ENCODE data around the gene MS4A3. TPM values are rescaled to one million over a fixed set of nuclear protein-coding genes. Genes with fewer than 3 reads are reported as not detected.

MS4A3 gene
- total RNA-seq, 1 experiment from 2014 or later: not detected

DNA sequence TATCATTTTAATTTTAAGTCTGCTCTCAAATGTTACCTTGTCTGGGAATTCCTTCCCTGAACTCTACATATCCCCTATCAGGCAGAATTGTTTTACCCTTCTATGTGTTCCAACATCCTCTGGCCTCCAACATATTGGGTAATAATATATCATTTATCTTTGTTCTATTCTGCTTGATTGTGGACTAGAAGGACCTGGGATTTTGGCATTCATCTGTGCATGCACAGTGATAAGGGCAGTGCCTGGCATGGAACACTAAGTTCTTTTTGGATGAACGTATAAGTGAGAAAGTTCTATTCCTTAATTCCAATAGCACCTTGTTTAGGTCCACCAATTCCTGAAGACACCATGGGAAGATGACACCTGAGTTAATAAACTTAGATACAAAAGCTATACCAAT lies 30.8 kb downstream of the MS4A3 start:
- no peak overlapping the region for H2BK12ac ChIP-seq (ENCODE audit: insufficient read length, low read depth, low read length)
- Mint-ChIP-seq H3K36me3 (ENCODE audit: insufficient read depth in 1 of 3, low read depth in 3 of 3) (no peaks in the 10 kb centered on the region; a peak in 1 of 7 replicates), H3K4me3 (no peak overlapping the region), H3K27me3 (ENCODE audit: low read depth) (no peaks in the 10 kb centered on the region; the same call in 1 of the 2 replicates), H3K27ac (no peak overlapping the region), H3K9me3 (no peaks in the 10 kb centered on the region), H3K4me1 (no peaks in the 10 kb centered on the region)
- no peak overlapping the region for H3K9ac ChIP-seq (ENCODE audit: extremely low read depth, insufficient read length, low read length)
- H3K23me2 ChIP-seq (ENCODE audit: insufficient read length, low read depth, low read length, poor library complexity, severe bottlenecking): no peaks in the 10 kb centered on the region
- no peak overlapping the region for H3K14ac ChIP-seq (ENCODE audit: insufficient read depth, low read length)
- no peak overlapping the region for H2BK15ac ChIP-seq (ENCODE audit: low read depth, low read length)
- WGBS (ENCODE audit: extremely low coverage, insufficient read length, low lambda C conversion rate): no CpG with 5 or more reads among the region's 1 CpG
- H3K23ac ChIP-seq (ENCODE audit: insufficient read length, low read depth, low read length): no peak overlapping the region
- no peak overlapping the region for H2AK5ac ChIP-seq (ENCODE audit: insufficient read length, low read length)
- no peak overlapping the region for H3K18ac ChIP-seq (ENCODE audit: insufficient read length, low read depth, low read length)
- no peak for DNase-seq
- H4K5ac ChIP-seq (ENCODE audit: insufficient read length, low read depth, low read length): no peak overlapping the region
- H2BK20ac ChIP-seq (ENCODE audit: low read depth, low read length, poor library complexity, severe bottlenecking): no peak overlapping the region
- no peak overlapping the region for H3K4me2 ChIP-seq (ENCODE audit: insufficient read depth, insufficient read length, low read length)
- TF ChIP-seq, protein P1, sequence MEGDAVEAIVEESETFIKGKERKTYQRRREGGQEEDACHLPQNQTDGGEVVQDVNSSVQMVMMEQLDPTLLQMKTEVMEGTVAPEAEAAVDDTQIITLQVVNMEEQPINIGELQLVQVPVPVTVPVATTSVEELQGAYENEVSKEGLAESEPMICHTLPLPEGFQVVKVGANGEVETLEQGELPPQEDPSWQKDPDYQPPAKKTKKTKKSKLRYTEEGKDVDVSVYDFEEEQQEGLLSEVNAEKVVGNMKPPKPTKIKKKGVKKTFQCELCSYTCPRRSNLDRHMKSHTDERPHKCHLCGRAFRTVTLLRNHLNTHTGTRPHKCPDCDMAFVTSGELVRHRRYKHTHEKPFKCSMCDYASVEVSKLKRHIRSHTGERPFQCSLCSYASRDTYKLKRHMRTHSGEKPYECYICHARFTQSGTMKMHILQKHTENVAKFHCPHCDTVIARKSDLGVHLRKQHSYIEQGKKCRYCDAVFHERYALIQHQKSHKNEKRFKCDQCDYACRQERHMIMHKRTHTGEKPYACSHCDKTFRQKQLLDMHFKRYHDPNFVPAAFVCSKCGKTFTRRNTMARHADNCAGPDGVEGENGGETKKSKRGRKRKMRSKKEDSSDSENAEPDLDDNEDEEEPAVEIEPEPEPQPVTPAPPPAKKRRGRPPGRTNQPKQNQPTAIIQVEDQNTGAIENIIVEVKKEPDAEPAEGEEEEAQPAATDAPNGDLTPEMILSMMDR (conservative IDR thresholded peaks at IDR 0.05): no peak
- no peak overlapping the region for H3K4ac ChIP-seq (ENCODE audit: low read depth, low read length)
- no peaks in the 10 kb centered on the region for H3K9me3 ChIP-seq (ENCODE audit: control insufficient read depth, low read depth, low read length)
- H3K27ac ChIP-seq (ENCODE audit: insufficient read length, low read depth, low read length): no peak overlapping the region
- H3K4me1 ChIP-seq (ENCODE audit: insufficient read depth, low read length): no peaks in the 10 kb centered on the region
- H3K79me2 ChIP-seq (ENCODE audit: insufficient read depth, low read length): no peaks in the 10 kb centered on the region
- H3K27me3 ChIP-seq (ENCODE audit: insufficient read depth, low read length): no peaks in the 10 kb centered on the region
- no peak overlapping the region for H2BK120ac ChIP-seq (ENCODE audit: low read depth, low read length, poor library complexity, severe bottlenecking)
- H3T11ph ChIP-seq (ENCODE audit: low read length): no peak overlapping the region
- no peaks in the 10 kb centered on the region for H4K20me1 ChIP-seq (ENCODE audit: control insufficient read depth, insufficient read depth, insufficient read length)
- no peak overlapping the region for H4K91ac ChIP-seq (ENCODE audit: insufficient read length, low read depth, low read length)
- no peak overlapping the region for H3K56ac ChIP-seq (ENCODE audit: insufficient read length, low read depth, low read length)
- no peaks in the 10 kb centered on the region for H3K79me1 ChIP-seq (ENCODE audit: insufficient read depth, low read depth, low read length, poor library complexity, severe bottlenecking)
- H2BK5ac ChIP-seq (ENCODE audit: insufficient read length, low read length): no peak overlapping the region
- H2AFZ ChIP-seq (ENCODE audit: low read length): no peak overlapping the region
- no peak overlapping the region for H4K8ac ChIP-seq (replicated peaks; ENCODE audit: insufficient read length, low read depth, low read length)

All from H9 (cell line).